HG02642 (cell line): ENCODE data around the gene RPL10.

Experiments used
- ATAC-seq: cut with Tn5 transposase; IDR thresholded peaks from one replicate; pipeline ENCODE4 v1.9.1; 2021; ENCODE audit warnings: mild to moderate bottlenecking; ENCODE audit not compliant: unreplicated experiment, poor library complexity

Gene RPL10

GRCh38 chrX:154360155-154360713 is 37.9 kb upstream of the RPL10 start:
- no peak for ATAC-seq

- ATAC-seq = no peak
Measured at GRCh38 chrX:154362085-154362742, 36.0 kb upstream of the RPL10 start.

GRCh38 chrX:154363706-154364439 is 34.3 kb upstream of the RPL10 start:
- no peak for ATAC-seq

GRCh38 chrX:154365052-154365600 is 33.1 kb upstream of the RPL10 start:
- no peak for ATAC-seq

GRCh38 chrX:154365997-154366665 is 32.0 kb upstream of the RPL10 start:
- ATAC-seq = no peak

- ATAC-seq = no peak
Measured at GRCh38 chrX:154366666-154367055, 31.5 kb upstream of the RPL10 start.

- no peak for ATAC-seq
Measured at GRCh38 chrX:154367474-154368308, 30.5 kb upstream of the RPL10 start.

GRCh38 chrX:154368630-154369448 is 29.3 kb upstream of the RPL10 start:
- ATAC-seq = no peak

- no peak for ATAC-seq
Measured at GRCh38 chrX:154369449-154370299, 28.5 kb upstream of the RPL10 start.

GRCh38 chrX:154370300-154371016 is 27.7 kb upstream of the RPL10 start:
- ATAC-seq = peak; percentile 1

GRCh38 chrX:154371017-154371788 is 27.0 kb upstream of the RPL10 start:
- ATAC-seq = peak; percentile 71

- no peak for ATAC-seq
Measured at GRCh38 chrX:154371789-154372300, 26.3 kb upstream of the RPL10 start.

GRCh38 chrX:154372612-154373022 is 25.6 kb upstream of the RPL10 start:
- no peak for ATAC-seq

GRCh38 chrX:154373340-154374306 is 24.6 kb upstream of the RPL10 start:
- ATAC-seq = no peak

- ATAC-seq = no peak
Measured at GRCh38 chrX:154374313-154375155, 23.6 kb upstream of the RPL10 start, which contains the start of gene FLNA. FLNA (minus strand) TSS chrX:154374634; CDS start chrX:154371245, 3,389 bp downstream.
